PC-9 (cell line): Measurements from ENCODE around the gene CRYGN.

ENCODE experiments used
- CTCF ChIP-seq: fragments of 200-600 bp; sonication (generic); conservative IDR thresholded peaks from 2 replicates; pipeline ENCODE4 v1.6.1; 2017; ENCODE audit warnings: mixed run types, antibody characterized with exemption, mild to moderate bottlenecking, moderate library complexity
- EZH2 ChIP-seq: fragments of 200-600 bp; sonication (generic); IDR thresholded peaks from 2 replicates; pipeline ENCODE4 v1.8.0; 2017; ENCODE audit warnings: antibody characterized with exemption, low read depth

GRCh38 chr7:151432658-151433521, 7.1 kb downstream of the CRYGN start:
- TF ChIP-seq CTCF (no peak; the same call in 1 of the 2 replicates), EZH2 (no peak)
